Ammon's horn (tissue), 1 donor: ENCODE measurements around the gene STOML2.
A peak's percentile ranks its signal among the peaks of the same experiment; 100 is the strongest.

Experiments used
- DNase-seq: peaks from one replicate; pipeline ENCODE4 v3.0.0-alpha.2; 2016; ENCODE audit warnings: low spot score

Gene STOML2

DNA sequence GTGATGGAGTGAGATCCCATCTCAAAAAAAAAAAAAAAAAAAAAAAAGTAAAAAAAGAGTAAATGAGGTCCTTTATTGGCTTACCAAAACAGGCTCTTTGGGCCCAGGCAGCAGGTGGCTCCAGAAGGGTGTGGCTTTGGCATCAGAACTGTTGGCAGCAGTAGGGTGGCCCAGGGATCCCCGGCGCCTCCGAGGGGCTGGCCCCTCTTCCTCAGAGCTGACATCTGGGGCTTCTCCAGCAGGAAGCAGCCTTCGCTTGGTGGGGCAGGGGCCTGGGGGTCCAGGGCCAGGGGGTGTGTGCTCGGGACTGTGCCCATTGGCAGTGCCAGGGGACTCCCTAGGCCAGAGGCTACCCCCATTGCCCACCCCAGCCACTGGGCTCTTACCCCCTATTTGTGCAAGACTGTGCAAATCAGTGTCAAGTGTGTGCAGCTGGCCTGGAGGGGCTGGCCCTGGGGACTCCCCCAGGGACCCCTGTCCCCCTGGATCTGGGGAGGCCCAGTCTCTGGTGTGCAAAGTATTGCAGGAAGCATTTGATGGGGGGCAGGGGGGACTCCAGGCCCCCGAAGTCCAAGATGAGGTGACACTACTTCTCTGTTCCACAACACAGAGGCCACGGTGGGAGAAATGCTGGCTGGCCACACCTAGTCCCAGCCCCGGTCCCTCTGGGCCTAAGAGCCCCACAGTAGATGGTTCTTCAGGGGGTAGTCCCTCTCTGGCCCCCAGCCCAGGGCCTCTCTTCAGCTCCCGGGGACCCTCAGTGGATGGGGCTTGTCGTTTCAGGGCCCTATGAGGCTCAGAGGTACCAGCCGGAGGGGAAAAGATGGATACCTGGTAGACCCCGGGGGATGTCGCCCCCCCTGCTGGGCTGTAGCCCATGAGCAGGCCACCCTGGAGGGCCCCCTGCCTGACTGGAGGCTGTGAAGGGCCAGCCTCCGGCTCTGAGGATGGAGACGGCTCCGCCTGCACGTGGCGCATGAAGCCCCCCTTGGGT is 4.7 kb upstream of the STOML2 start:
- DNase-seq, result no peak

- no peak for DNase-seq
These were observed 3.4 kb upstream of the STOML2 start for GRCh38 chr9:35106343-35106730.

DNA sequence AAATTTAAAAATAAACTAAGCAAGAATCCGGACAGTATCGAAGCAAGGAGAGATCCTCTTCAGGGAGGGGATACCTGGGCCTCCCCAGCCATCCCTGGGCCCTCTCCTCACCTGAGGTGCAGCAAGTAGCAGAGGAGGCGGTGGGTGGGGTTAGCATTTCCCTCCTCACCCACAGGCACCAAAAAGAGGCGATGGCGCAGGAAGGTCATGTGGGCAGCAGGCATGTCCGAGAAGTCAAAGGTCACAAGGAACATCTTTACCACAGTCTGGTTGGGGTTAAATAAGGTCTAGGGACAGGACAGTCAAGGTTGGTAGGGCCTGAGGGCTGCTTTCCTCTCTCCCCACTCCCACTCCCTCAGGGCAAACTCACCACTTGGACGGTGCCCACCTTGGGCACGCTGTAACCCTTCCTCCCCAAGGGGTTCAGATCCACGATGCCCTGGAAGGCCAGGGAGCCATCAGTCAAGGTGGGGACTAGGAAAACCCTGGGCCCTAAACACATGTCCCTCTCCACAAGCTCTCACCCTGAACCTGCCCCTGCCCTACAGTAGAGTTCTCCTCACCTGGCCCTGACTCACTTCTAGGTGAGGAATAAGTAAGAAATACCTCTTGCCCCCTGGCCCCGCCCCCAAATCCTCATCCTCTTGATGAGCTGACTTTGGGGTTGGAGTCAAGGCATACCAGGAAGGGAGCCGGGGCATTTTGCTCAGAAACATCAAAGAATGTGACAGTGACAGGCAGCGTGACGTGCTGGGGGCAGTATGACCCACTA is 2.8 kb upstream of the STOML2 start:
- DNase-seq, result no peak

- no peak for DNase-seq
These were observed 2.2 kb upstream of the STOML2 start for GRCh38 chr9:35105126-35105525.

DNA sequence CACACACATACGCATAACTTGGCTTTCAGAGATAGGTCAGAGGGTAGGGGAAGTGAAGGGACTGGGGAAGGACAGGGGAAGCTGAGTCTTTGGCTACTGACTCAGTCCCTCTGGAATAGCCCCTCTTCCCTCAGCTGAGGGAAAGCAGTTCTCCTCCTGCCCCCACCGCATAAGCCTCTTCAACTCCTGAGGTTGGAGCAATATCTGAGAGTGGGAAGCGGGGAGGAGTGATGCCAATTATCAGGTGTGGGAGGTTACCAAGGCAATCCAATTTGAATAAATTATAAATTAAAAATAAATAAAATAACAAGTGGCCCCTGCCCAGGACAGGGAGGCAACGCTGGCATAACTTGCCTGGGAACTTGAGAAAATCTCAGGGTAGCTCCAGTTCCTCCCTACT is 1.7 kb upstream of the STOML2 start:
- no peak for DNase-seq

GRCh38 chr9:35103660-35104191 is 795 bp upstream of the STOML2 start:
- no peak for DNase-seq

GRCh38 chr9:35102465-35102768 is 514 bp downstream of the STOML2 start:
- DNase-seq, result no peak

DNA sequence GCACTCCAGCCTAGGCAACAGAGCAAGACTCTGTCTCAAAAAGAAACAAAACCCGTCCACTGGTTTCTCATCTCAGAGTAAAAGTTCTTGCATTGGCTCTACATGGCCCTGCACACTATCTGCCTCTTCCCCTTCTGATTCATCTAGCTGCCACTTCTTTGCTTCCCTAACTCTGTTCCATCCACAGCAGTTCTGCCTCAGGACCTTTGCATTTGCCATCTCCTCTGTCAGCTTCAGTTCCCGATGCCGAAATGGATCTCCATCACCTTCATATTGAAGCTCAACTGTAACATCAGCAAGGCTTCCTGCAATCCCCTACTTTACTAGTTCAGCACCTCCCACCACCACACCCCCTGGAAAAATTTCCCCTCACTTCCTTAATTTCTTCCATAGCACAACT is 5.4 kb downstream of the STOML2 start:
- no peak for DNase-seq

DNA sequence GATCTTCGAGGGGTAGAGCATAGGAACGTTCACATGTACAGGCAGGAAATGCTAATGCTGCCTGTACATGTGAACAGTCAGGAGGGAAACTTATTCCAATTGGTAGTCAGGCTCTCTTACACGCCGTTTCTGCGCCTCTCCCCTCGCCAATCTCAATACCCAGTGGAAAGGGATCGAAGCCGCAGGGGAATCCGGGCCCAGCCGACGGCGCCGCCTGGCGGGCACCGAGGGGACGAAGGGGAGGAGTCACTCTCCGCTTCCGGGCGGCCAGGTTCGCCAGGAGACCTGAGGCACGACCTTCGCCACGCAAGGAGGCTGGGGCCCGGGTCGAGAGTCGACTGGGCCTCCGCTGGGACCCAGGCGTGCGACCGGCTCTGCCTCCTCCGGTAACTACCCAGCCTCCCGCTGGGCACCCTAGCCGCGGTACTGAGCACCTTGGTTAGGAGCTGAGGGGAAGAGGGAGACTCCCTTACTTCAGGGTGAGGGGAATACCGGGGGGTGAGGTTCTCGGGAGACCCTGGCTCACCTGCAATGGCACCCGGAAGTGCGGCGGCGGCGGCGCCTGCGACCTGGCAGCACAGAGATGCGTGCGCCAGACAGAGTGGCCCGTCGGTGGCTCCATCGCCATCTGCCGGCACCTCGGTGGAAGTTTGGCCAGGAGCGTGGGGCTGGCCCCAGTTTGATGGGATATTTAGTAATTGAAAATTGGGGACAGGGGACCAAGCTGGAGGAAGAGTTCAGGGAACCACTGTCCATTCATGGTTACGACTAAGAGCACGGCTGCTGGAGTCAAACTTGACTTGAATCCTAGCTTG is 6.7 kb downstream of the STOML2 start, which contains the start of gene PIGO:
Gene PIGO (minus strand): TSS at position 557 of the 815 bp plus-strand sequence. CDS start 1,026 bp downstream, outside the sequence.
- DNase-seq, result peak; percentile 91

DNA sequence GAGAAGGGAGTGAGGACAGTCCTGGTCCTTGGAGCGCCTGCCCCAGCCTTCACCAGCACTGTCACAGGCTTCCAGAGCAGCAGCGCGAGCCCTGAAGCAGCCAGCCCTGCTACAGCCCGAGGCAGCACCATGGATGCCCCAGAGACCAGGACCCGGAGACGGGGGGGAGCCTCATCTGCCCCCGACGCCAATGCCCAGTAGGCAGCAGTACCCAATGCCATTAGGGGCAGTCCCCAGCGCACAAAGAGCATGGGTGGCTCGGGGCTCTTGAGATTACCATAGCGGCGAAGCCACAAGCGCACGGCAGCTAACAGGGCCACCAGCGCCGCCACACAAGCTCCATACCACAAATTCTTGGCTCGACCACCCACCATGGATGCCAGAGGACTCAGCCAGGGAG is 11.4 kb downstream of the STOML2 start:
- DNase-seq, result no peak

- DNase-seq, result no peak
These were observed 13.5 kb downstream of the STOML2 start for GRCh38 chr9:35089434-35089833.

DNA sequence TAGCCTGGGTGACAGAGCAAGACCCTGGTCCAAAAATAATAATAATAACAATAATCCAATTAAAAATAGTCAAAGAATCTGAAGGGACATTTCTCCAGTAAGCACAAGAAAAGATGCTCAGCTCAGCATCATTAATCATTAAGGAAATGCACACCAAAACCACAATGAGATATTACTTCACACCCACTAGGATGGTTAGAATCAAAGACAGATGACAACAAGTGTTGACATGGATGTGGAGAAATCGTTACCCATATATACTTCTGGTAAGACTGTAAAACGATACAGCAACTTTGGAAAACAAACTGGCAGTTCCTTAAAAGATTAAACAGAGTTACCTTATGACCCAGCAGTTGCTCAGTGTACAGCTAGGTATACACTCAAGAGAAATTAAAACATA is 17.9 kb downstream of the STOML2 start:
- no peak for DNase-seq

DNA sequence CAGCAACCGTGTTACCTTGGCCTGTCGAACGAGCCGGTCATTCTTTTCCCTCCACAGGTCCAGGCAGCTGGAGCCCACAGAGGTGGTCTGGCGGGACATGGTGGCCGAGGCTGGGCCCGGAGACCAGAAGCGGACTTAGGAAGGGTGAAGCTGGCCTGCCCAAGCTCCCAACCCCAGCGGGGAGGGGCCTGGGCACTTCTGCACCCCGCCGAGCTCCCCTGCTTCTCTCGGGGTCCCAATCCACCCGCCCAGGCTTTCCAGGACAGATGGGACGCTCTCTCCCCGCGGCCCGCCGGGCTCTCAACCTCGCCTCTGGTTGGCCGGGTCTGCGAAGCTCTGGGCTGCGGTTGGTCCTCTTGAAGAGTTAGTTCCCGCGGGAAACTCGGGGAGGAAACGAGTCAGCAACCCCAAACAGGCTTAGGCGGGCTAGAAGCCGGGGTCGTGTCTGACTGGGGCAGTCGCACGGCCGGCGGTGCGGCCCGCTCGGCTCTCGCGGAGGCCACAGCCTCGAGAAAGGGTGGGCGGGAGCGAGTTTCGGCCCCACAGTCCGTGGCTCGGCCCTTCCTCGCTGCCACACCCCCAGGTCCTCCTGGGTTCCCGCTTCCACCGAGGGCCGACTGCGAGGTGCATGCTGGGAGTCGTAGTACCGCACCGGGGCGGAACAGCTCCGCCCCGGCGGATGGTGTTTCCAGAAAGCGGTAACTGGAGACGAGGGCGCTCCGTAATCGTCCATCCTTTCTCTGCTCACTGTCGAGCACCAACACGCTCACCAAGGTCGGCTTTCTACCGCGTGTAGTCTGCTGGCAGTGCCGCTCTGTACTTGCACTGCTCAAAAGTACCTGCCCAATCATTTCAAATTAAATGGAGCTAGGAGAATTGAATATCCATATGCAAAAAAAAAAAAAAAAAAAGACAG is 23.2 kb downstream of the STOML2 start, which contains the start of gene FANCG:
Gene FANCG (minus strand): TSS at position 517 of the 916 bp plus-strand sequence. CDS start 418 bp downstream, at position 99.
- DNase-seq, result peak; percentile 94

DNA sequence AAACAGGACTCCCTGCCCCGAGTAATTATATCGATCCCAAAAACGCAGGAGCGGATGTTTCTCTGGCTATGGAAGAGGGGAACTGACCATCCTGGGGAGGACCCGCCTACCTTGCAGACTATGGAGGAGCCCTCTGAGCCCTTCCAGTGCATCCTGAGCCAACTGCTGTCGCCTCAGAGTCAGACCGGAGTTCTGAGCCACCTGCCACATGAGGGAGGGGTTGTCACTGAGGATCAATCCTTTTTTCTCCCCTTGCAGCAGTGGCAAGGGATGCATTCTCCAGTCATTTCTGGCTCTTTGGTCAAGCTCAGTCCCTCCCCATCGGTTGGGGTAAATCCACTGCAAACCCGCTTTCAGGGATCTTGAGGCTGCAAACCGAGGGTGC is 23.9 kb downstream of the STOML2 start:
- DNase-seq, result no peak

DNA sequence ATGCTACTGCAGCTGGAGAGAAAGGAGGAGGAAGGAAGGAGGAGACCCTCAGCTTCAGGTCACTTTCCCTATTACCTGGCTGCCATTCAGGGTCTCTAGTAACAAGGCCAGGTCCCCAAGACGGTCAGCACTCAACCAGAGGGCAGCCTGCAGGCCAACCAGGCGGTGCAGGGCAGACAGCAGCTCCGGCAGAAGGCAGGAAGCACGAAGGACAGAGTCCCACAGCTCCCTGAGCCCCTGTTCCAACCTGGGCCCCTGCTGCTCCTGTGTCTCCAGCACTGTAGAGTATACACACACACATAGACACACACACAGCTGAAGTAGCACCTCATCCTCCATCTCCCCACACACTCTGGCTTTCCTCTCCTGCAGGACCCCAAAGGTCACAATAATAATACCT is 24.9 kb downstream of the STOML2 start:
- DNase-seq, result no peak

DNA sequence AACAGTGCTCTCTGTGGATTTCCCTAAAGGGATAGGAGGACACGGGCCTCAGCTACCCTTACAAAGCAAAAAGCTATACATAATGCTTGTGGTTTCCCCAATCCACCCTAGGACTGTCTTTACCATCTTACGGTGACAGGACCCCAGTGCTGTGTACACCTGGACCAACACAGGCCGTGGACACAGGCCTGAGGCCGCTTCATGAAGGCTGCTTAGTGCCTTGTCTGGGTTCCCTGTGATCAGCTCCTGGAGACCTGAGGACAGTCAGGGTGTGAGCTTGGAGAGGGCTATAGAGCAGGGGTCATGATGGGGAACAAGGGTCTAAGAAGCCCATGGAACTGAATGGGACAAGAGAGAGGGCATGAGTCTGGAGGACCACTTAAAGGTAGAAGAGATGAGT is 26.1 kb downstream of the STOML2 start:
- DNase-seq, result no peak

GRCh38 chr9:35075358-35075757 is 27.6 kb downstream of the STOML2 start:
- DNase-seq, result no peak

GRCh38 chr9:35074791-35075190 is 28.1 kb downstream of the STOML2 start:
- no peak for DNase-seq

GRCh38 chr9:35074141-35074540 is 28.8 kb downstream of the STOML2 start:
- DNase-seq, result no peak

DNA sequence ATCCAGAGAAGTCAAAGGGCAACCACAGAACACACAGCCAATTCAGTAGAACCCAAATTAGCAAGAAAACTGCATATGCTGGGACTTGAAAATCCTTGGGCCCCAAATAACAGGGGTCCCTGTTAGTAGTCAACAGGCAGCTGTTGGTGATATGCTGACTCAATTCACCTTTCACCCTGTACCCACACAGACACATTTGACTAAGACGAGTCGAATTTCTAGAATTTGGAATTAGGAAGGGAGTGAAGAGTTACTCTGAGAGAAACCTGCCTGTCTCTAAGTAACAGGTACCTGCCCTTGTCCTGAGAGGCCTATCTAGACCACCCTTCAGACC is 29.7 kb downstream of the STOML2 start:
- no peak for DNase-seq
